PC-3 (cell line): Measurements from ENCODE around the gene OSBPL8. TPM values are rescaled to one million over a fixed set of nuclear protein-coding genes. Genes with fewer than 3 reads are reported as not detected.

ENCODE experiments used
- ATAC-seq: fragments of 200-7000 bp; cut with Tn5 transposase; 2 replicates; pipeline ENCODE4 v1.9.1; 2020; ENCODE audit warnings: mild to moderate bottlenecking, moderate library complexity
- BruUV-seq: library from RNA; stranded (reverse); fragments of 400-500 nt; replicated peaks from 2 replicates; lab custom pipeline; 2021; lab: Mats Ljungman, UMichigan
- CTCF ChIA-PET: fragments of 300-600 bp; sonication (Branson Sonifier 250); formaldehyde crosslinking; loops from one replicate; lab custom pipeline; 2022; ENCODE audit warnings: antibody characterized with exemption; lab: Charles Lee
- POLR2A ChIA-PET: fragments of 300-600 bp; sonication (Branson Sonifier 250); formaldehyde crosslinking; loops from one replicate; lab custom pipeline; 2022; ENCODE audit warnings: antibody characterized with exemption; ENCODE audit not compliant: unreplicated experiment; lab: Charles Lee
- DNase-seq: peaks from one replicate; pipeline ENCODE4 v3.0.0-alpha.2; 2015
- H2AFZ ChIP-seq: fragments of 300-600 bp; sonication (generic); 2 replicates; pipeline ENCODE4 v1.6.0; 2016; ENCODE audit warnings: antibody characterized with exemption, low read length
- H3F3A ChIP-seq: fragments of 300-600 bp; sonication (generic); one replicate; pipeline ENCODE4 v1.6.0; 2017; ENCODE audit warnings: antibody characterized with exemption, low read length, control low read depth, mild to moderate bottlenecking; ENCODE audit not compliant: unreplicated experiment
- H3K27ac ChIP-seq: fragments of 300-600 bp; sonication (generic); 2 replicates; pipeline ENCODE4 v1.5.1; 2016; ENCODE audit warnings: mild to moderate bottlenecking, low read length
- H3K27me3 ChIP-seq: fragments of 300-600 bp; sonication (generic); 2 replicates; pipeline ENCODE4 v1.6.1; 2016; ENCODE audit warnings: low read length, mixed read lengths
- H3K36me3 ChIP-seq: fragments of 300-600 bp; sonication (generic); 2 replicates; pipeline ENCODE4 v1.6.1; 2016; ENCODE audit warnings: low read depth, mixed run types, low read length, mixed read lengths
- H3K4me1 ChIP-seq: fragments of 300-600 bp; sonication (generic); 2 replicates; pipeline ENCODE4 v1.5.1; 2016; ENCODE audit warnings: low read length; ENCODE audit not compliant: insufficient read depth
- H3K4me2 ChIP-seq: fragments of 300-600 bp; sonication (generic); 2 replicates; pipeline ENCODE4 v1.6.0; 2016; ENCODE audit warnings: low read length
- H3K4me3 ChIP-seq: fragments of 300-600 bp; sonication (generic); 2 replicates; pipeline ENCODE4 v1.5.1; 2016; ENCODE audit warnings: mild to moderate bottlenecking, low read length, mixed read lengths
- H3K79me2 ChIP-seq: fragments of 300-600 bp; sonication (generic); 2 replicates; pipeline ENCODE4 v1.6.1; 2017; ENCODE audit warnings: low read length, mixed read lengths
- H3K9ac ChIP-seq: fragments of 300-600 bp; sonication (generic); 2 replicates; pipeline ENCODE4 v1.6.0; 2016; ENCODE audit warnings: mild to moderate bottlenecking, low read length
- H3K9me2 ChIP-seq: fragments of 300-600 bp; sonication (generic); replicated peaks from 2 replicates; pipeline ENCODE4 v1.6.1; 2016; ENCODE audit warnings: mixed run types, low read length, mixed read lengths
- H3K9me3 ChIP-seq: fragments of 300-600 bp; sonication (generic); 2 replicates; pipeline ENCODE4 v1.6.1; 2016; ENCODE audit warnings: low read length, mixed read lengths
- H4K20me1 ChIP-seq: fragments of 300-600 bp; sonication (generic); 2 replicates; pipeline ENCODE4 v1.6.1; 2016; ENCODE audit warnings: low read length, mixed read lengths
- EZH2 ChIP-seq: fragments of 300-600 bp; sonication (generic); IDR thresholded peaks from one replicate; pipeline ENCODE4 v1.6.1; 2017; ENCODE audit warnings: antibody characterized with exemption, mild to moderate bottlenecking, low read length; ENCODE audit not compliant: unreplicated experiment
- EZH2phosphoT487 ChIP-seq: fragments of 300-600 bp; sonication (generic); IDR thresholded peaks from 2 replicates; pipeline ENCODE4 v1.6.1; 2018; ENCODE audit warnings: mild to moderate bottlenecking, antibody characterized with exemption, low read length, borderline replicate concordance
- intact Hi-C: fragments of 100-400 bp; cut with micrococcal nuclease; formaldehyde crosslinking; loops from 2 replicates; pipeline ENCODE4 v1.9.0; 2023
- total RNA-seq: library from RNA; depleted of rRNA; stranded (reverse); fragments of >200 nt; gene quantifications from 2 replicates; pipeline ENCODE4 v1.2.3, GENCODE V29; 2014
- TF ChIP-seq, protein P1 (sequence below): fragments of 300-600 bp; sonication (generic); conservative IDR thresholded peaks from 2 replicates; pipeline ENCODE4 v1.5.1; 2017; ENCODE audit warnings: antibody characterized with exemption, low read depth, mild to moderate bottlenecking, low read length

The OSBPL8 gene
- total RNA-seq, 1 experiment from 2014 or later, result 28.5 TPM

DNA sequence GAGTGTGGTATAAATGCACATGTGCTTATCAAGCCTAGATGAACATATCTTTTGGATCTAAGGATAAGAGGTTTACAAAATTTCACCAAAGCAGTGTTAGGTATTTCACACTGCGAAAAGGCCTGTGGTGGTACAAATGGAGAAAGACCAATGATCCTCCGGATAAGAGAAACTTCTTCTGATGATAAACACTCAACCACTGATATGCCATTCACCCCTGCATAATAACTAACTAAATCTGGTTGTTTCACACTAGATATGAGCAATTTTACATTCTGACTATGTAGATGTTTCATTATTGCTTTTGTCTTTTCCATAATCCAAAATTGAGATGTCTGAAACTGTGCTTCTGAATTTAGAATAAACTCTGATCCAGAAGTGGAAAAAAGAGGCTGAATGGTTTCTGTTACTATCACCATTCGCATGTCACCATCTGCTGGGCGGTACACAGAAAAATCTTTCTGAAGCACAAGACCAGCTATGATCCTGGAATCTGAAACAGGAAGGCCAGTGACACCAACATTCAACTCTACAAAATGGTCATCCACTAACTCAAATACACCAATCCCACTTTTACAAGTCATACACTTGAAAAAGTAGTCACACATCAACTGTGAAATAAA is 212.7 kb downstream of the OSBPL8 start:
- Histone ChIP-seq H3K9me2 (no peaks in the 10 kb centered on the region), H3K4me3 (peak overlapping the region; percentile 92), H3K4me2 (peak overlapping the region; percentile 93), H3K36me3 (no peaks in the 10 kb centered on the region), H3K4me1 (peaks cover 17% of the 10 kb centered on the region), H3F3A (no peaks in the 10 kb centered on the region), H2AFZ (peak overlapping the region; percentile 85; the same call in 1 of the 2 replicates), H3K27me3 (no peaks in the 10 kb centered on the region), H4K20me1 (0 out of 2 replicates have a peak, but pooled peaks cover 4% of the 10 kb centered on the region), H3K9ac (peak overlapping the region; percentile 78), H3K79me2 (peaks cover 37% of the 10 kb centered on the region), H3K27ac (no peak overlapping the region), H3K9me3 (no peaks in the 10 kb centered on the region)
- ChIA-PET CTCF (interaction anchor here (0.6 to 1.9 kb wide), 7 partner anchors 13 to 862 kb away, joined by 3 to 8 read pairs (median 4); no protein-coding TSS in a partner anchor), POLR2A (interaction anchor here (0.5 to 0.7 kb wide), 3 partner anchors 87 to 315 kb away, joined by 3 to 4 read pairs (median 4); partner anchors contain the start of gene PHLDA1)
- DNase-seq, result peak; percentile 70
- TF ChIP-seq, protein P1, sequence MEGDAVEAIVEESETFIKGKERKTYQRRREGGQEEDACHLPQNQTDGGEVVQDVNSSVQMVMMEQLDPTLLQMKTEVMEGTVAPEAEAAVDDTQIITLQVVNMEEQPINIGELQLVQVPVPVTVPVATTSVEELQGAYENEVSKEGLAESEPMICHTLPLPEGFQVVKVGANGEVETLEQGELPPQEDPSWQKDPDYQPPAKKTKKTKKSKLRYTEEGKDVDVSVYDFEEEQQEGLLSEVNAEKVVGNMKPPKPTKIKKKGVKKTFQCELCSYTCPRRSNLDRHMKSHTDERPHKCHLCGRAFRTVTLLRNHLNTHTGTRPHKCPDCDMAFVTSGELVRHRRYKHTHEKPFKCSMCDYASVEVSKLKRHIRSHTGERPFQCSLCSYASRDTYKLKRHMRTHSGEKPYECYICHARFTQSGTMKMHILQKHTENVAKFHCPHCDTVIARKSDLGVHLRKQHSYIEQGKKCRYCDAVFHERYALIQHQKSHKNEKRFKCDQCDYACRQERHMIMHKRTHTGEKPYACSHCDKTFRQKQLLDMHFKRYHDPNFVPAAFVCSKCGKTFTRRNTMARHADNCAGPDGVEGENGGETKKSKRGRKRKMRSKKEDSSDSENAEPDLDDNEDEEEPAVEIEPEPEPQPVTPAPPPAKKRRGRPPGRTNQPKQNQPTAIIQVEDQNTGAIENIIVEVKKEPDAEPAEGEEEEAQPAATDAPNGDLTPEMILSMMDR, result peak; percentile 76
- TF ChIP-seq EZH2 (no peak), EZH2phosphoT487 (no peak)
- peak; percentile 51 for ATAC-seq
- BruUV-seq, result no TSS peak
- intact Hi-C loops, result loop anchor here (1.0 to 10.0 kb wide), 8 partner anchors 108 to 835 kb away; partner anchors contain the start of genes KRR1, NAP1L1 and OSBPL8

DNA sequence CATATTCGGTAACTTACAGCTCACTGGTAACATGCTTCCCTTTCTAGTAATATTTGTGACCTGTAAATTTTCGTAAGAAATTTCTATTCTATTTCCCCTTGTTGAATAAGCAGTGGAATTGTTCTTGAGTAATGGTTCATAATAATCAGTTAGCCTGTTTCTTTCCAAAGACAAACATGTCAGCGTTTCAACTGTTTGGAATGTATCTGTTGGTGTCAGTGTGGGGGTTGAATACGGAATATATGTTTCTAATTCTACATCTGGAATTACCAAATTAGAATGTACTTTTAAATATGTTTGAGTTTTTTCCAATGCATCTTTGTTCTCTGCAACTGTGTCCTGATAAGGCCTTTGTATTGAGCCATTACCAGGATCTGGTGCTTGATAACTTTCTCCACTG is 213.3 kb downstream of the OSBPL8 start:
- Histone ChIP-seq H3K4me2 (peak overlapping the region; percentile 93; the same call in 1 of the 2 replicates), H3K9ac (no peak overlapping the region), H3K27ac (no peak overlapping the region), H3K9me2 (no peaks in the 10 kb centered on the region), H3K36me3 (no peaks in the 10 kb centered on the region), H3F3A (no peaks in the 10 kb centered on the region), H3K9me3 (no peaks in the 10 kb centered on the region), H4K20me1 (0 out of 2 replicates have a peak, but pooled peaks cover 4% of the 10 kb centered on the region), H3K79me2 (peaks cover 37% of the 10 kb centered on the region), H3K4me3 (0 out of 2 replicates have a peak overlapping the region, but pooled peaks have one; percentile 92), H3K27me3 (no peaks in the 10 kb centered on the region), H3K4me1 (peaks cover 24% of the 10 kb centered on the region), H2AFZ (no peak overlapping the region)
- TF ChIP-seq EZH2phosphoT487 (no peak), EZH2 (no peak)
- TF ChIP-seq, protein P1, result no peak
- intact Hi-C loops, result loop anchor here (2.0 to 10.0 kb wide), 6 partner anchors 109 to 834 kb away; partner anchors contain the start of genes KRR1 and OSBPL8
- ChIA-PET POLR2A (interaction anchor here (0.5 kb wide), 1 partner anchor 187 kb away, joined by 3 read pairs; no protein-coding TSS in a partner anchor), CTCF (no interaction called here)
- DNase-seq (no peak), ATAC-seq (no peak)
- no TSS peak for BruUV-seq
